ENCODE measurements around the gene ADAT1. TPM values are rescaled to one million over a fixed set of nuclear protein-coding genes. Genes with fewer than 3 reads are reported as not detected.
A peak's percentile ranks its signal among the peaks of the same experiment; 100 is the strongest.

The ADAT1 gene
- total RNA-seq, 1 donor from 2014 or later = 19.3 TPM

DNA sequence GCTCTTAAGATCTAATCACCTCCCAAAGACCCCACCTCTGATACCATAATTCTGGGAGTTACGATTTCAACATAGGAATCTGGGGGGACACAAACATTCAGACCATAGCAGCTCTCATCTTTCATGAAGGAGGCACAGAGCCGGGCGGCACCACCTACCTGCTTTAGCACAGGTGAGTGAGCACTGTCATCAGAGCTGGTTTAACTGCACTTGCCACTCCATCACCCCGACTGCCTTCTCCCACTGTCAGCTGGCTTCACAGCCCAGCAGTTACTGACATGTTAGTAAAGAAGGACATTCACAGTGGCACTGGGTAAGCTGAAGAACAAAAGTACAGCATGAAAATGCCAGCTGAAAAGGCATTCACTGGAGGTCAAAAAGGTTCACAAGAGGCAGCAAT, 34.4 kb downstream of the ADAT1 start:
- no peak for ATAC-seq (ENCODE audit: poor library complexity)
- intact Hi-C loops (cut with DNase I) = no loop called here
- DNase-seq = no peak

DNA sequence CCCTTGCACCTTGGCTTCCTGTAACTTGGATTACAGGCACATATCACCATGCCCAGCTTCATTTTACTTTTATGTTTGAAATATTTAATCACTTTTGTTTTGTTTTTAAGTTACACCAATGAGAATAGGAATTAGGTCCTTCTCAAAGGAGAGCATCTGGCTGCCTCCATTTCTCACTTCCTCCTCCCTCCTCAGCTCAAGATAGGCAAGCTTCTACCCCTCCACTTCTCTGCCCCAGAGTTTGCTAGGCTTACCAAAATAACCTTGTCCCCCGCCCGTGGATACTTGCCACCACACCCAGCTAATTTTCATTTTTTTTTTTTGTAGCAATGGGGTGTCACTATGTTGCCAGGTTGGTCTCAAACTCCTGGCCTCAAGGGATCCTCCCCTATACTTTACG, 39.0 kb downstream of the ADAT1 start:
- DNase-seq (no peak), ATAC-seq (ENCODE audit: poor library complexity) (no peak)
- intact Hi-C loops (cut with DNase I) = no loop called here

DNA sequence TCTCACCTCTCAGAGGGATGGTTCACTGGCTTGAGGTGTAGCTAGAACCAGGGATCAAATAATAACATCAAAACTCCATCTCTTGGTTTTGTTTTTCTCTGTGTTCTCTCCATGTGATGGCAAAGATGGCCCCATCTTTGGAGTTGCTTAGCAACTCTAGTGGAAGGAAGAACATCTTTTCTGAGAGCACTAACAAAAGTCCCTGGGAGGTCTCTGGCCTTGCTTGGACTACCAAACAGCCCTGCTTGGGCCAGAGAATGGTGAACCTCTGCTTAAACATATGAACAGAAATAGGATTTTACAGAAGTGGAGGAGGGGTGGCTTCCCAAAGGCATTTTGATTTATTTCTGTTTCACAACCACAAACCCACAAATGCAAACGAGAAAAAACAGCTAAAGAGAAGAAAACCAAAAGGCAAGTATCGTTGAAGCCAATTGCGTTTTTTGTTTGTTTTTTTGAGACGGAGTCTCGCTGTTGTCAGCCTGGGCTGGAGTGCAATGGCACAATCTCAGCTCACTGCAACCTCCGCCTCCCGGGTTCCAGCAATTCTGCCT, 43.7 kb downstream of the ADAT1 start:
- ATAC-seq (ENCODE audit: poor library complexity) (no peak), DNase-seq (no peak)
- intact Hi-C loops (cut with DNase I) = no loop called here

DNA sequence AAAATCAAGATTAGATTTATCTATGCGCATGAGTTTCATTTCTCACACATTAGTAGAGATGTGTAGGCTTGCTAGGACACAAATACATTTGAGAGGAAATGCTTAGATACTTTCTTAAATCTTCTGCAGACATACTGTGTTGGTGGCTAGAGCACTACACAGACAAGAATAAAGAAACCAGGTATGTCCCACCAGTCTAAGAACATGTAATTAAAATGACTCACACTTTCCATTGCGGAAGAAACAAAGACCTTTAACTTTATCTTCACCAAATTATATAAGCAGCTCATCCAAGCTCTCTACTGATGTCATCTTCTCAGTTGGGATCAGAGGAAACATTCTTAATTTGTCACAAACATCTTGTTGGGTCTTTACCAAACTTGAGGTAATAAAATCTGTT, 44.4 kb downstream of the ADAT1 start:
- ATAC-seq (ENCODE audit: poor library complexity) = no peak
- intact Hi-C loops (cut with DNase I) = no loop called here
- DNase-seq = no peak

DNA sequence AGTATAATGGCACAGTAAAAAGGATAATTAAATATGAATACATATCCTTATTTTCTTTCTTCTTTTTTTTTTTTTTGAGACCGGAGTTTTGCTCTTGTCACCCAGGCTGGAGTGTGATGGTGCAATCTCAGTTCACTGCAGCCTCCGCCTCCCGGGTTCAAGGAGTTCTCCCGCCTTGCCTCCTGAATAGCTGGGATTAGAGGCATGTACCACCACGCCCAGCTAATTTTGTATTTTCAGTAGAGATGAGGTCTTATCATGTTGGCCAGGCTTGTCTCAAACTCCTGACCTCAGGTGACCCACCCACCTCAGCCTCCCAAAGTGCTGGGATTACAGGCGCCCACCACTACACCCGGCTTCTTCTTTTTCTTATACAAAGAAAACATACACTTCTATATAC, 44.9 kb downstream of the ADAT1 start:
- DNase-seq (no peak), ATAC-seq (ENCODE audit: poor library complexity) (no peak)
- intact Hi-C loops (cut with DNase I) = no loop called here

DNA sequence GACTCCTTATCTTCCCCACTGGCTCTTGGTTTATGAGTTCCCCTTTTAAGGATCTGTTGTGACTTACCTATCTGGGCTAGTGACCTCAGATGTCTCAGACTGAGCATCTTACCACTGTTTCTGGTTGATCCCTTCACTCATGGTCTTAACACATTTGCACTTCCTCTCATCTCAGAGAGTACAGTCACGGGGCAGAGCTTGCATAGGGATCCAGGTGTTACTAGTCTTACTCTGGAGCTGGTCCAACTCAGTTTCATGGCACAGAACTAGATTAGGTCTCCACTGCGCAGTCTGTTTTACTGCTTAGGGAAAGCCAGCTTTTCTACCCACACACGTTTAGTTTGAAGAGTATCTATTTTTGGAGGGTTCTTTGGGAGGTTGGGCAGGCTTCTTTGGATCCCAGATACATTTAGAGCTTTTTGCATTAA, 46.7 kb downstream of the ADAT1 start:
- ATAC-seq (ENCODE audit: poor library complexity) = no peak
- intact Hi-C loops (cut with DNase I) = no loop called here
- no peak for DNase-seq

DNA sequence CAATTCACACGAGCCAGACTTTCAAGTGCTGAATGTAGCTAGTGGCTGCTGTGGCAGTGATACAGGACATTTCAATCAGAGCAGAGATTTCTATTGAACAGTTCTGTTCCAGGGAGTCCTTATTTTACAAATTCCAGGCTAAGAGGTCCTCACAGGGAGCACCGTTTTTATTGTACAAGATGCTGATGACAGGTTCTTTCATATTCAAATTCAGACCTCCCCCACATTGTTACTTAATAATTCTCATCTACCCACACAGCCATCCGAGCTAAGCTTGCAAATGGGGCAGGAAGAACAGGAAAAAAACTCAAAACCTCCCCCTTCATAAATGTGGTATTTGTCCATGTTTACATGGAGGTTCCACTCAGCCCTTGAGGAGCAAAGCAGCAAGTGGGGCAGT, 47.1 kb downstream of the ADAT1 start:
- no peak for DNase-seq
- intact Hi-C loops (cut with DNase I) = no loop called here
- ATAC-seq (ENCODE audit: poor library complexity) = no peak

DNA sequence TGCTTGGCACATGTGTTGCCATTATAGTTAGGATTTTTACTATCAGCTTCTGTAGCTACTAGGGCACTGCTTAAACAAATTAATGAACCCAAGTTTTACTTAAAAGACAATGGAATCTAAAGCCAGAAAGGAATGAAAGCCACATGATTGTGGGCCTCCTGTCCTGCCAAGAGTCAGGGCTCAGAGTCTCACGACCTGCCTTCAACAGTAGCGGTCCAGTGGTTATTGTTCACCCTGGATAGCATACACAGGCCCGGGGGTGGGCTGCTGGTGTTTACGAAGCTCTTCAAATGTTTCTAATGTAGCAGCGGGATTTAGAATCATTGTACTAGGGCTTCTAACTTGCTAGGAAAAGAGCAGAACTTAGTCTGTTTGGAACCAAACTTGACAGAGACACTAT, 49.1 kb downstream of the ADAT1 start:
- DNase-seq = no peak
- ATAC-seq (ENCODE audit: poor library complexity) = no peak
- intact Hi-C loops (cut with DNase I) = no loop called here

DNA sequence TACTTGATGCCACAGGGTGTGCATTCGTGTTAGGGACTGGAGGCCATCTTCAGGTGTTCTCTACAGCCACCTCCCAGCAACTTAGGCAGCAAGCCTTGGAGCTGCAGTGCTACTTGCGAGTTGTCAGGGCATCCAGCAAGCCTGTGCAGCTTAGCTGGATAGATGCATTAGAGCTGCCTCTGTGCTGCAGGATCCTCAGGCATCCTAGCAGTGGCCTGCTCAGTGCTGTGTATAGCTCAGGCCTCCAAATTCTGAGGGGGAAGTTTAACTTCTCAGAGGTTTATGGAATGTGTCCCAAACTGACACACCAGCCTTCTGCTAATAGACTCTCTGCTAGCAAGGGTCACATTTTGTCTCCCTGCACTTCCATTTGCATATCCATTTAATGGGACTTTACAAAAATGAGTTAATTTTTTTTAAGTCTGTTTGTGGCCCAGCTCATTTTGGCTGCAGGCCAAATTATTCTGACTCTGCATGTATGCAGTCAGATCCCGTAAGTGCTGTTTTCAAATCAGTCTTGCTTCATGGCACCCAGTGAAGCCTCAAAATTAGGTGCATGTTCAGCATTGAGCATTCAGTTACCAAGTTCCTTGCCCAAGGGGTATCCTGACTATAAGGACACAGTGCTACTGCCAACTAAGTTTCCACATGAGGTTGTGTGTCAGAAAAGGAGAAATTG, 50.1 kb downstream of the ADAT1 start:
- no peak for ATAC-seq (ENCODE audit: poor library complexity)
- DNase-seq = no peak
- intact Hi-C loops (cut with DNase I) = no loop called here

DNA sequence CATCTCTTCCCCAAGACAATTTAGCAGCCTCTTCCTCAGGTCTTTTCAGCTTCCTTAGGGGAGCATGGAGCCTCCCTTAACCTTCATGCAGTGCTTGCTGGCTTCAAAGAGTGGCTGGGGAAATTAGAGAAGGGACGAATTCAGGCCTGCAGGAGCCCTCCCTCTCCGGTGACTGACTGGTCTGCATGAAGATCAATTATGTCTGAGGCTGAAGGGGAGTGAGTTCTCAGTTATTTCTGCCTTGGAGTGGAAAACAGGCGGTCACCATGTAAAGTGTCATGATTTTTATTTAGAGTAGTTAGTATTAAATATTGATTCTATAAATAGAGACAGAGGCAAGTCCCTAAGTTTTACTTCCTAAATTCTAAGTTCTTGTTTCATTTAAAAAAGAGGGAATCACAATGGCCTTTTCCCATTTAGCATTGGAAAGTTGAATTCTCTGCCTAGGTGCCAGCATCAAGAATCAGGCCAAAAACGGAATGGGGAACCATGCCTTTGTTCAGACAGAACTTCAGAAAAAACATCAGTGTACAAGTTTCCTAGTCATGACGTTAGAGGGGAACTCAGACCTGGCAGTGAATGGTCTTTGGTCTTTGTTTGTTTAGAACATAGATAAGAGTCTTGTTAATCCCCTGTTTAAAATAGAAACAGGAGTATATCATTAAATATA, 52.5 kb downstream of the ADAT1 start:
- ATAC-seq (ENCODE audit: poor library complexity) (no peak), DNase-seq (no peak)
- intact Hi-C loops (cut with DNase I) = no loop called here

DNA sequence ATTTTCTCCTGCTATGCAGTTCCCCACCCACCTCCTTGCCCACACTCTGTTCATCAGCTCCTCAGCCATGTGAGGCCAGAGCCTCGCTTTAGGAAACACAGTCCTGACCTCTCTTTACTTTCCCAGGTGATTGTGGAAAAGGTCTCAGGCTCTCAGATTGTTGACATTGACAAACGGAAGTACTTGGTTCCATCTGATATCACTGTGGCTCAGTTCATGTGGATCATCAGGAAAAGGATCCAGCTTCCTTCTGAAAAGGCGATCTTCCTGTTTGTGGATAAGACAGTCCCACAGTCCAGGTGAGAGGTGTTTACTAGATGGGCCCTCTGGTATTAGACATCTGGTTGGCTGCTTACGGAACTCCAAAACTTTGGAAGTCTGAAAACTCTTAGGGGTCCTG, 55.2 kb downstream of the ADAT1 start:
- DNase-seq = no peak
- no peak for ATAC-seq (ENCODE audit: poor library complexity)
- intact Hi-C loops (cut with DNase I) = no loop called here

DNA sequence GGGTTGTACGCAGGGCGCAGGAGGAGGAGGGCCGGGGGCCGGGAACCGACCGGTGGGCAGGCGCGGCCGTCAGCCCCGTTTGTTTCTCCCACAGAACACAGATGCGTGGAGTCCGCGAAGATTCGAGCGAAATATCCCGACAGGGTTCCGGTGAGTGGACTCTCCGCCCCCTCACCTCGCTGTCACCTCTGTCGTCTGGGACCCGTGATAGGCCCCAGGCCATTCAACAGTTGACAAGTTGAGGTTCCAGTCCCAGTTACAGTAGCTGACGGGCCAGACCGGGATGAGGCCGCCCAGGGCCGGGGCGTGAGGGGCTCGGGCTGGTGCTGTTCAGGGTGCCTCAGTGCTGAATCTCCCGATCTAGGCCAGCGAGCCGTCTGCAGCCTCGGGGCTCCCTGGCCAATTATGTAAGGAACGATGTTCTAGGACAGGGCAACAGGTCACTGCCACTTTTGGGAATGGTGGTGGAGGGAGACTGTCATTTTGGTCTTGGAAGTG, 56.3 kb downstream of the ADAT1 start:
- DNase-seq (no peak), ATAC-seq (ENCODE audit: poor library complexity) (peak; percentile 4)
- intact Hi-C loops (cut with DNase I) = no loop called here

DNA sequence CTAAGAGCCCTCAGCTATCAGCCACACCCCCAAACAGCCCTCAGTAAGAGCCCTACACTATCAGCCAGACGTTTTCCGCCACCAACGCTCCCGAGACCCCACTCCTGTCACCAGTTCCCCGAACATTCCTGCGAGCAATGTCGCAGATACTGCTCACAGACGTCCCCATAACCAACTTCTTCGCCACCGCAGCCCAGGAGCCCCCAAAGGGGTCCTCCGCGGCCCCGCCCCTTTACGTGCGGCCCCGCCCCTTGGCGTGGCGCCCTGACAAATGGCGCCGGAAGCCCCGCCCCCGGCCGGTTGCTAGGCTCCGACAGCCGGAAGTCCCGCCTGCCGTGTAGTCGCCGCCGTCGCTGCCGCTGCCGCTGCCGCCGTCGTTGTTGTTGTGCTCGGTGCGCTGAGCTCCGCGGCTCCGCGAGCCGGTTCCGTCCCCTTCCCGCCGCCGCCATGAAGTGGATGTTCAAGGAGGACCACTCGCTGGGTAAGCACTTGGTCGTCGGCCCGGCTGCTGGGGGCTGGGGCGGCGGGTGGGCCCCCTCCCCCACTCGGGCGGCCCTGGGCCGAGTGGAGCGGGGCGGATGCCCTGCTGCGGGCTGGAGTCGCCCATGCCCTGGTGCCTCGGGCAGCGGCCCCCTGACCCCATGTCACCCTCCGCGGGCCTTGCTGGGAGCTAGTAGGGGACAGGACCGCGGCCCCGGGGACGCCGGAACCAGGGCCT, 56.9 kb downstream of the ADAT1 start, which contains the start of gene GABARAPL2:
Gene GABARAPL2 (plus strand): TSS at position 340 of the 718 bp plus-strand sequence. CDS start 108 bp downstream, at position 448.
- ATAC-seq (ENCODE audit: poor library complexity) (peak; percentile 97), DNase-seq (peak; percentile 91)
- intact Hi-C loops (cut with DNase I) = no loop called here

DNA sequence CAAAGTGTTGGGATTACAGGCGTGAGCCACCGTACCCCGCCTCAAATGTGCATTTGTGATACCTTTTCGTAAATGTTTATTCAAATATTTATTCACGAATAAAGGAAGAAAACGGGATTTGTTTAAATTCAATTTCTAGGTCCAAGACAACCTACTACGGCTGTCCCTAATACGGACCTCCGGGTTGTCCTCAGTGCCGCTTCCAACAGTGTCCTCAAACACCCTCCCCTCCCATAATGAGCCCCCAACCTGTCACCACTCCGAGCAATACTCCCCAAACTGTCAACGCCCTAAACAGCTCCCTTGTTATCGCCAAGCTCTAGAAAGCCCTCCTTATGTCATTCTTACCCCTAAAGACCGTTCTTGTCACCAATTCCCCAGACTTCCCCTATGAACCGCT, 57.4 kb downstream of the ADAT1 start:
- DNase-seq (no peak), ATAC-seq (ENCODE audit: poor library complexity) (peak; percentile 38)
- intact Hi-C loops (cut with DNase I) = no loop called here

DNA sequence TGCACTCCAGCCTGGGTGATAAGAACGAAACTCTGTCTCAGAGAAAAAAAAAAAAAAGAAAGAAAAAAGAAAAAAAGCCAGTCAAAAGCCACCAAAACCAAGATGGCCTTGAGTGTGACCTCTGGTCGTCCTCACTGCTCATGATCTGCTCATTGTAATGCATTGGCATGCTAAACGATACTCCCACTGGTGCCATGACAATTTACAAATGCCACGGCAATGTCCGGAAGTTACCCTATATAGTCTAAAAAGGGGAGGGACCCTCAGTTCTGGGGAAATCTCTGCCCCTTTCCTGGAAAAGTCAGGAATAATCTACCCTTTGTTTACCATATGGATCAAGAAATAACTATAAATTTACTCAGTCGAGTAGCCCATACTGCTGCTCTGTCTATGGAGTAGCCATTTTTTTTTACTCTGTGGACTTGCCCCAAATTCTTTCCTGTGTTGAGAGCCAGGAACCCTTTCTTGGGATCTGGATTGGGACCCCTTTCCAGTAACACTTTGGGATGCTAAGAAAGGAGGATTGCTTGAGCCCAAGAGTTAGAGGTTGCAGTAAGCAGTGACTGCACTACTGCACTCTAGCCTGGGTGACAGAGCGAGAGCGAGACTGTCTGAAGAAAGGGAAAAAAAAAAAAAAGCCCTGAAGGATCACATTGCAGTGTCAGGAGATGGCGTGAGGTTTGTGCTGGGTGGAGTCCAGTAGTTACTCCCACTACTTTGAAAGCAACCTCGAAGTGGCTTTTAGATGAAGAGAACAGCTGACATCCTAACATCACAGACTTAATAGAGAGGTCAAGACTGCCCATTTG, 63.3 kb downstream of the ADAT1 start:
- ATAC-seq (ENCODE audit: poor library complexity) (no peak), DNase-seq (no peak)
- intact Hi-C loops (cut with DNase I) = loop anchor here (10.0 kb wide), 1 partner anchor 85 kb away; no protein-coding TSS in a partner anchor

DNA sequence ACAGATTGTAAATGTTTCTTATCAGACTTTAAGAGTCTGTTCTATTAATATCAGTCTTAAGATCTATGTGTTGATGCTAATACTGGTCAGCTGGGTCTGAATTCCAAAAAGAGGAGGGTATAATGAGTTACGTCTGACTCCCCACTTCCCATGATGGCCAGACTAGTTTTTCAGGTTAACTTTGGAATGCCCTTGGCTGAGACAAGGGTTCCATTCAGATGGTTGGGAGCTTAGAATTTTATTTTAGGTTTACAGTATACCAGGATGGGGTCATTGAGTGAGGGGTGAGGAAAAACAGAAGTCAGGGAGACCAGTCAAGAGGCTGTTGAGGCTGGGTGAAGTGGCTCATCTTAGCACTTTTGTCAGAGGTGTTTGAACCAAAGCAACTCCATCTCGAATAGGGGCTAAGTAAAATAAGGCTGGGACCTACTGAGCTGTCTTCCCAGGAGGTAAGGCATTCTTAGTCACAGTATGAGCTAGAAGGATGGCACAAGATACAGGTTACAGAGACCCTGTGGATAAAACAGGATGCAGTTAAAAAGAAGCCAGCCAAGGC, 64.2 kb downstream of the ADAT1 start:
- ATAC-seq (ENCODE audit: poor library complexity) (no peak), DNase-seq (no peak)
- intact Hi-C loops (cut with DNase I) = loop anchor here (10.0 kb wide), 1 partner anchor 84 kb away; no protein-coding TSS in a partner anchor

DNA sequence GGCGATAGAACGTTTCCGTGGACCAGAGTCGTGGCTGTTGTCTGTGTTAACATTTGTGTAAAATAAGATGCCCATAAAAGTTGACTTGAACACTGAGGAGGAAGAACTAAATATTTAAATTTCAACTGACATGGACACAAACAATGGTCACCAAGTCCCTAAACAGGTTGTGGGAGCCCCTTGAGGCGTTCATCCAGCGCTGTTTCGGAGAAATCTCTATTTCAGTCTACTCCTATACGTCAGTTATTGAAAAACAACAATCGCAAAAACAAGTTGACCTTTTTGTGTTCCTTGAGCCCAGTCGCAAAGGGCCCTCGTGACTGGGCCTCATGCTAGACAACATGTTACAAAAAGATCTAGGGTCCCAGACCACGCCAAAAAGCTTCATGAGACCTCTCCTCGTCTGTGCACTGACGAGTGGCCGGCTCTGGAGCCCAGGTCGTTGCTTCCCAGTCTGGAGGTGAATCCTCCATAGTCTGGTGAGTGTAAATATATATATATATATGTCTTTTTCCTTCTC, 66.6 kb downstream of the ADAT1 start:
- intact Hi-C loops (cut with DNase I) = loop anchor here (10.0 kb wide), 1 partner anchor 82 kb away; no protein-coding TSS in a partner anchor
- ATAC-seq (ENCODE audit: poor library complexity) (no peak), DNase-seq (no peak)

Measured in Right ventricle myocardium superior (tissue), 1 donor.